DMS53 (cell line): ENCODE data around the gene WASF2.
"Not testable (repeated sequence)": the region's sequence is repeated elsewhere in the genome, so short reads cannot be mapped to it uniquely, and the experiment has no call there.

Experiments
- DNase-seq: peaks from one replicate; lab custom pipeline; 2025; lab: John Stamatoyannopoulos, UW

WASF2 gene, protein sequence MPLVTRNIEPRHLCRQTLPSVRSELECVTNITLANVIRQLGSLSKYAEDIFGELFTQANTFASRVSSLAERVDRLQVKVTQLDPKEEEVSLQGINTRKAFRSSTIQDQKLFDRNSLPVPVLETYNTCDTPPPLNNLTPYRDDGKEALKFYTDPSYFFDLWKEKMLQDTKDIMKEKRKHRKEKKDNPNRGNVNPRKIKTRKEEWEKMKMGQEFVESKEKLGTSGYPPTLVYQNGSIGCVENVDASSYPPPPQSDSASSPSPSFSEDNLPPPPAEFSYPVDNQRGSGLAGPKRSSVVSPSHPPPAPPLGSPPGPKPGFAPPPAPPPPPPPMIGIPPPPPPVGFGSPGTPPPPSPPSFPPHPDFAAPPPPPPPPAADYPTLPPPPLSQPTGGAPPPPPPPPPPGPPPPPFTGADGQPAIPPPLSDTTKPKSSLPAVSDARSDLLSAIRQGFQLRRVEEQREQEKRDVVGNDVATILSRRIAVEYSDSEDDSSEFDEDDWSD

DNA sequence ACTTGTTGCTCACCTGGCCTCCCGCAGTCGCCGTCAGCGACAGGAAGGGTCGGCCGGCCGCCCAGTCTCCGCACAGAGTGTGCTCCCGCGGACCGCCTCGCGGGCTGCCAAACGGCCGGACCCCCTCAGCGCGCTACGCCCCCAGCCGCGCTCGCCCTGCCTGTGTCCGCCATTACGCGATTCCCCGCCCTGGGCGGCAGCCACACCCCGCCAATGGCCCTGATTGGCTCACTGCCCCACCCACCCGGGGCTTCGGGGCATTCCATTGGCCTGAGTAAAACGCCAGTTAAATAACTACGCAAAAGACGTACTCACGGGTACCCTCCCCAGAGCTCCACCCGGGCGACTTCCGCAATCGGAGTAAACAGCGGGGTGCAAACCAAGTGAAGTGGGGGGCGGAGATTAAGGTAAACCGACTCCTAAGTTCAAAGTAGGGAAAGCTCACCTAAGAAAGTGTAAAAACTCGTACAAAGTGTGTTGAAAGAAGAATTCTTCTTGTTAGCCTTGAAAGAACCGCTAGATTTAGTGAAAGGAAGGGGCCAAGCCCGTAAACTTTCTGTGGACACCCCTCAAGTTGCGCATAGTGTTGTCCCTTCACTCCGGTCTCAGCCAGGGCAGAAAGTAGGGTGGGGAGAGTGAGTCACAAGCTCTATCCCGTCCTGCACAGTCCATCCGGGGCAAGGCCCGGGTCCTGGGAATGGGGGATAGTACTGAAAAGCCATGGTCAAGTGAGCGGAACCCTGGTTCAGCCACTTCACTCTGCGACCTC lies at the start of gene WASF2:
Gene WASF2 (minus strand): TSS at position 195 of the 769 bp plus-strand sequence. CDS start 61,277 bp downstream, outside the sequence.
- DNase-seq: peak; percentile 98

GRCh38 chr1:27538793-27539192 lies 48.8 kb upstream of the WASF2 start:
- DNase-seq: no peak

- DNase-seq: not testable (repeated sequence)
These were observed 48.3 kb upstream of the WASF2 start for GRCh38 chr1:27538305-27538676.

GRCh38 chr1:27536767-27537166 lies 46.8 kb upstream of the WASF2 start:
- DNase-seq: peak; percentile 45

- no peak for DNase-seq
These were observed 46.2 kb upstream of the WASF2 start for GRCh38 chr1:27536010-27536757.

DNA sequence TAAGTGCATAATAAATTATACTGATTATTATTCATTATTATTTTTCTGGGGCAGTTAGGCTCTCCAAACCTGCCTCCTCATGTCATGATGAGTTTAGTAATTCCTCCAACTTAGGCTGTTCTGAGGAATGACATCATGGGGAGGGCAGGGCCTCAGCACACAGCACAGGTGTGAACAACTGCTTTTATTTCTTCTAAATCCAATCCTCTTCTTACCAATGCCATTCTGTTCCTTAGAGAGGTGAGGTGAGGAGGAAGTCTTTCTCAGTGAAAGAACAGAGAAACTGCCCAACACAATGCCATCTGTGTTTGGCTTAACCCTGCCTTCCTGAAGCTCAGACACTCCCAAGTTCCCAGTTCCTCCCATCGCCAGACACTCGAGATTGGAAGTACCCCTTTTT lies 45.4 kb upstream of the WASF2 start:
- DNase-seq: no peak

- no peak for DNase-seq
These were observed 42.2 kb upstream of the WASF2 start for GRCh38 chr1:27531959-27532685.

DNA sequence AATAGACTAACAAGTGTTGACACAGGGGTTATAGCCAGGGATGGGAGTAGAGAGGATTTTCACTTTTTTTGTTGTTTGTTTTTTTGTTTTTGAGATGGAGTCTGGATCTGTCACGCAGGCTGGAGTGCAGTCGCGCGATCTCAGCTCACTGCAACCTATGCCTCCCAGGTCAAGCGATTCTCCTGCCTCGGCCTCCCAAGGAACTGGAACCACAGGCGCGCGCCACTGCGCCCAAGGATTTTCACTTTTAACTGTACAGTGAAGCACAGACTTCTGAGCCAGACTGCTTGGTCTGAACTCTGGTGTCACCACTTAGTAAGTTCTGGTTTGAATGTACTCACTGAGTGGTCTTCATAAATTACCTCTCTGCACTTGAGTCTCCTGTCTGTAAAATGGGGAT lies 40.2 kb upstream of the WASF2 start:
- peak; percentile 53 for DNase-seq

- peak; percentile 59 for DNase-seq
These were observed 39.7 kb upstream of the WASF2 start for GRCh38 chr1:27529704-27530018.

- DNase-seq: peak; percentile 91
These were observed 39.1 kb upstream of the WASF2 start for GRCh38 chr1:27528818-27529703.

DNA sequence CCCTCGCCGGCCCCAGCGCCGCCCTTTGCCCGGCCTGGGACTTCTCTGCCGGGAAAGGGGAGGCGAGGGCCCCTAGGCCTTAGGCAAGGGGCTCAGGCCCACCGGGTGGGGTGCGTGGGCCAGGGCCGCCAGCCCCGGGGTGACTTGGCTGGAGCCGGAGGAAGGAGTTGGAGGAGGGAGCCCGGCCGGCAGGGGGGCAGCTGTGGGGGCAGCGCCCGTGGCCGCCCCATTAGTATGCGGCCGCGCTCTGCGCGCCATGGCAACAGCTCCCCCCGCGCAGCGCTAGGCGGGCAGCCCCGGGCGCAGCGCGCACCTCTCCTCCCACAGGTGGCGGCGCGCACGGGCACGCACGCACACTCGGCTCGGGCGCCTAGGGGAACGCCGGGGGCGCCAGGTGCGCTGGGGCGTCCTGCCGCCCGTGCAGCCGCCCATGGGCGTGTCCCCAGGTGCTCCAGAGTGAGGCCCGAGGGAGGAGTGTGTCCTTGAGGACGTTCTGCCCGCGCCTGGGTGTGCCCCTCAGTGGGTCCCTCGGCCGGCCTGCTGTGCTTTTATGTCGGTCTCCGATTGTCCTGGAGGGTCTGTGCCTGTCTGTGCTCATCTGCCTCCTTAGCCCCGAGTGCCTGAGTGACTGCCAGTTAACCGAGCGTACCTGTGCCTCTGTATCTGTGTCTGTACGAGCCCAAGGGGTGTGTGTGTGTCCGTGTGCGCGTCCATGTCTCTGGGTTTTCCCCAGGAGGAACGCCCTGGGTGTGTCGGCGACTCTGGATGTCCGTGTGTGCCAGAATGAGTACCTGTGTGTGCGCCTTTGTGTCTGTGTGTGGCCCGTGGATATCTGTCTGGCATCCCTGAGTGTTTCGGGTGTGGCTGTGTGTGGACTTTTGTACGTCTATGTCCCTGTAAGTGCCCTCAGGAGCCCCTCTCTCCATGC lies 38.2 kb upstream of the WASF2 start:
- DNase-seq: peak; percentile 99

DNA sequence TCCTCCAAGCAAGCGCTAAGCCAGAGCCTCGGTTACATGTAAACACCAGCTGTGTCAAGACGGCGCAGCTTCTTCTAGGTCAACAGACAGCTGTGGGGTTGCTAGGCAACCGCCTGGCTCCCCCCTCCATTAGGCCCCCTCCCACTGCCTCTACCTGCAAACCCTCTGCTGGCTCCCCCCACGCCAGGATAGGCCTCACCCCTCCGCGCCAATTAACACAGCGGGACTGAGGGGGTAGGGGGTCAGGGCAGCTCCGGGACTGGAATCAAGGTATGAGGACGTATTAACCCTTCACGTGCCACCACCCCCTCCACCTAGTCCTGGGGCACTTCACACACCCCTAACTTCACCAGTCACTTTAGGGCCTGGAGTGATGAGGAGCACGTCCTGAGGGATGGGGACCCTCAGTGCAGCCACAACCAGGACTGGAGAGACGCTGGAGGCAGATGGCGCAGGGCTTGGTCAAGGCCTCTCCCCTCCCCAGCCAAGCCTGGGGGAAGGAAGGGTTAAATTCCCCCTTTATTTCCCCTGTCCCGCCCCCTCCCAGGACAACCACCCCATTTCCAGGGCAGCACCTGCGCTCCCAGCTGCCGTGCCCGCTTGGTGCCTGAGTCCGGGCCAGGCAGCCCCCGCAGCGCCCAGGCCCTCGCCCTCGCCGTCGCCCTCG lies 37.4 kb upstream of the WASF2 start:
- DNase-seq: peak; percentile 99

DNA sequence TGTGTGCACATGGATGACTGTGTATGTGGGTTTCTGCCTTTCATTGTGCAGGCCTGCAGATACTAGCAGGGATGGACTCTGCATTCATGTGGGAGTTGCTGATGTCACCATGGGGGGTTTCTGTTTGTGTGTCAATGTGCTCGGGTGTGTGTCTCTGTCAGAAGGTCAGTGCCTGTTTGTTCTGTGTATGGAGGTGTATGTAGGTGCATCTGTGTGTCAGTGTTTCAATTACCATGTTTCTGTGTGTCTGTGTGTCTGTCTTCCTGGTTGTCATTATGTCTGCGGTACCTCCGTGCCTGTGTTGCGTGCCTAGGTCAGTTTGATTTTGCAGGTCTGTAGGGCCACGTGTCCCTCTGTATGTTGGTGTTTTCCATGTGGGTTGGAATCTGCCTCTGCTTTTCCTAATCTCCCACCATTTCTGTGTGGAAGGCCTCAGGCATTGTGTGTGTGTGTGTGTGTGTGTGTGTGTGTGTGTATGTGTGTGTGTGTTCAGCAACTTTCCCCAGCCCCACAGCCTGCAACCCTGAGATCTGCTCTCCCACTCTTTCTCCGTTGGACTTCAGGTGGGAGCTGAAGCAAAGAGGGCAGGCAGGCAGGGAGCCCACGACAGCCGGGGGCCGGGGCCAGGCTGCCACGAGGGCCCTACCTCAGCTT lies 36.7 kb upstream of the WASF2 start:
- peak; percentile 82 for DNase-seq

DNA sequence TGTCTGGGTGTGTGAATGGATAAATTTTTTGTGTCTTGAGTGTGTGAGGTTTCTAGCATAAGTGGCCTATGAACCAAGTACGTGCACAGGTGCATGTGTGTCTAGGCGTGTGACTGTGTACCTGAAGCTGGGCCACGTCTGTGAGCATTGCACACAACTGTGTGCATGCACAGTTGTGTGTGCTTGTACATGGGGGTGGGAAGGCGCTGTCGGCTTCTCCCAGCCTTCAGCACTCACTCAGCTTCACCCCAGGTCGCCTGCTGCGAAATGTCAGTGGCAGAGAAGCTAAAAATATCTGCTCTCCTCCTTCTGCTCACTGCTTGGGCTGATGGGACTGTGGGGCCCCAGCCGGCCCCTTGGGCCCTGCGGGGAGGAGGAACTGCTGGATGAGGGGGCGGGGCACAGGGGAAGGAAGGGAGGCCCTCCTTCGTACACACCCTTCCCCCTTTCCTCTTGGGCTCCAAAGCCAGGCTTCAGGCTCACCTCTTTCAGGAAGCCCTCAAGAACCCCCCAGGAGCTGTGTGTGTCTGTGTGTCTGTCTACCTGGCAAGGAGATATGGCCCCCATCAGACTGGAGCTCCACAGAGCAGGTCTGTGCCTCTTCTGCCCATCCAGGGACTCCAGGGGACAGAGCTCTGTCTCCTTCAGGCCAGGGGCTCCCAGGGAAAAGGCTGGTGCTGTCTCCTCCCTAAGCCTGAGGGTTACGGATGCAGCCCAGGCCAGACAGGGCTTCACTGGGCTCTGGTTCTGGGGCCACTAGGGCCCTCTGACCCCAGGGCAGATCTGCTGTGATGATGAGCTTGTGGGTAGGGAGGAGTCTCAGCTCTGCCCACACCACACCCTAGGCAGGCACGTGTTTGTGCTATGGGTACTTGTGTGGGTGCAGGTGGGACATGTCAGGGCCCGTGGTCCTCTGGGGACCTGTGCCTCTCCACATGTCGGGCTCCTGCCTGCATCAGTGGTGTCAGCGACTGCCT lies 35.6 kb upstream of the WASF2 start:
- DNase-seq: peak; percentile 88

- no peak for DNase-seq
These were observed 33.5 kb upstream of the WASF2 start for GRCh38 chr1:27523337-27524020.

DNA sequence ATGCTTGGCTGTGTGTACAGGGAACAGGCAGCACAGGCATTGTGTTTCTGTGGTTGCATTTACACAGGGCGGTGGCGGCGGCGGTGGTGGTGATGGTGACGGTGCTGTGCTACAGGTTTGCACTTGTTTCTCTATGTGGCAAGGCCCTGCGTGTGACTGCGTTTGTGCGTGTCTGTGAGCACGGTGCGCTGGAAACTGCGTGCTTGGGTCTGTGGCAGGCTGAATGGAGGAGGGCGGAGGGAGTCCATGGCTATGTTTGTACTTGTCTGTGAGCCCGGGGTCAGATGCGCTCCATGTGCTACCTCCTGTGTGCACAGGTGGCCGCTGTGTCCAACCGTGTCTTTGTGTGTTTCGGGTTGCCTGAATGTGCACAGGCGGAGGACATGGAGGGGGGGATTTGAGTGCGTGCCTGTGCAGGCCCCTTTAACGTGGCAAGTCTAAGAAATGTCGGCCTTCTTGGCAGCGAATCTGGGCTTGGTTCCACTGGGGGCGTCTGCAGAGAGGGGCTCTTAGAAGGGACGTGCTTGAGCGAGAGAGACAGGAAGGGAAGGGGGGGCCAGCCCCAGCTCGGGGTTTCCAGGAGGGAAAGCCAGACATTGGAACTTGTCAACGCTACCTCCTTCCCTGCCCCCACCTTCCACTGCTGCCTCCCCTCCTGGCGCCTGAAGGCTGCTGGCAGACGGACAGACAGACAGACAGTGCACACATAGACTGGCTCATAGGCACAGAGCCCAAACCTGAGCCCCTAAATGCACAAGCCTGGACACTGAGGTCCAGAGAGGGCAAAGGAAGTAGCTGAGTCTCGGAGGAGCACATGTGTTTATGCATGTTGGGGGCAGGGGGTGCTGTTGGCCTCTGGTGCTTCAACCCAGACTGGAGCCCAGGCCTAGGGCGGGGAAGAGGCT lies 32.7 kb upstream of the WASF2 start:
- peak; percentile 92 for DNase-seq
